Loucy (cell line): ENCODE measurements around the gene TGOLN2.

ENCODE experiments used
- H2AFZ ChIP-seq: fragments of 200-600 bp; sonication (generic); 2 replicates; pipeline ENCODE4 v1.6.0; 2016; ENCODE audit warnings: antibody characterized with exemption, mild to moderate bottlenecking, low read length, moderate library complexity
- H3F3A ChIP-seq: fragments of 200-600 bp; 2 replicates; pipeline ENCODE4 v1.6.0; 2016; ENCODE audit warnings: antibody characterized with exemption, low read depth, mild to moderate bottlenecking
- H3K27me3 ChIP-seq: fragments of 200-600 bp; sonication (generic); 2 replicates; pipeline ENCODE4 v1.6.1; 2014; ENCODE audit warnings: low read length, mild to moderate bottlenecking; ENCODE audit not compliant: insufficient read depth, poor library complexity, severe bottlenecking
- H3K36me3 ChIP-seq: fragments of 200-600 bp; sonication (generic); 2 replicates; pipeline ENCODE4 v1.6.1; 2016; ENCODE audit warnings: low read length; ENCODE audit not compliant: insufficient read depth
- H3K4me1 ChIP-seq: fragments of 200-600 bp; sonication (generic); 2 replicates; pipeline ENCODE4 v1.5.1; 2014; ENCODE audit warnings: low read length, mild to moderate bottlenecking; ENCODE audit not compliant: insufficient read depth, poor library complexity, severe bottlenecking
- H3K4me2 ChIP-seq: fragments of 200-600 bp; sonication (generic); 2 replicates; pipeline ENCODE4 v1.6.0; 2014; ENCODE audit warnings: antibody characterized with exemption, low read length, low read depth, mild to moderate bottlenecking; ENCODE audit not compliant: poor library complexity, severe bottlenecking
- H3K4me3 ChIP-seq: fragments of 200-600 bp; sonication (generic); 2 replicates; pipeline ENCODE4 v1.5.1; 2014; ENCODE audit warnings: low read length, mild to moderate bottlenecking, mixed read lengths; ENCODE audit not compliant: poor library complexity, severe bottlenecking
- H3K79me2 ChIP-seq: fragments of 200-600 bp; sonication (generic); 2 replicates; pipeline ENCODE4 v1.6.1; 2014; ENCODE audit warnings: low read length; ENCODE audit not compliant: insufficient read depth
- H3K9ac ChIP-seq: fragments of 200-600 bp; sonication (generic); 2 replicates; pipeline ENCODE4 v1.6.0; 2014; ENCODE audit warnings: mild to moderate bottlenecking, low read depth, low read length, moderate library complexity; ENCODE audit not compliant: poor library complexity, severe bottlenecking
- H3K9me2 ChIP-seq: fragments of 200-600 bp; sonication (generic); replicated peaks from 2 replicates; pipeline ENCODE4 v1.6.1; 2016; ENCODE audit warnings: low read depth, low read length, mixed read lengths
- H3K9me3 ChIP-seq: fragments of 200-600 bp; sonication (generic); 2 replicates; pipeline ENCODE4 v1.6.1; 2014; ENCODE audit warnings: mild to moderate bottlenecking, antibody characterized with exemption, low read length, low read depth; ENCODE audit not compliant: insufficient read depth
- H4K20me1 ChIP-seq: fragments of 200-600 bp; sonication (generic); 2 replicates; pipeline ENCODE4 v1.6.0; 2014; ENCODE audit warnings: antibody characterized with exemption, low read length, mild to moderate bottlenecking; ENCODE audit not compliant: insufficient read depth, poor library complexity, severe bottlenecking
- CTCF ChIP-seq: fragments of 200-600 bp; sonication (generic); conservative IDR thresholded peaks from 2 replicates; pipeline ENCODE4 v1.5.1; 2014; ENCODE audit warnings: mild to moderate bottlenecking, antibody characterized with exemption, low read length
- EZH2phosphoT487 ChIP-seq: fragments of 200-600 bp; IDR thresholded peaks from 2 replicates; pipeline ENCODE4 v1.6.1; 2018; ENCODE audit warnings: antibody characterized with exemption, mild to moderate bottlenecking, moderate library complexity, borderline replicate concordance

Gene TGOLN2

GRCh38 chr2:85371045-85371444, 43.3 kb upstream of the TGOLN2 start:
- Histone ChIP-seq H3K27me3 (no peaks in the 10 kb centered on the region), H4K20me1 (no peaks in the 10 kb centered on the region), H3K4me2 (no peak overlapping the region), H3K9me3 (no peaks in the 10 kb centered on the region), H3K79me2 (no peaks in the 10 kb centered on the region), H3K36me3 (no peaks in the 10 kb centered on the region), H3F3A (no peaks in the 10 kb centered on the region), H2AFZ (no peak overlapping the region), H3K4me1 (no peaks in the 10 kb centered on the region), H3K9ac (no peak overlapping the region), H3K4me3 (no peak overlapping the region), H3K9me2 (no peaks in the 10 kb centered on the region)
- no peak for TF ChIP-seq EZH2phosphoT487
- TF ChIP-seq CTCF, result no peak

DNA sequence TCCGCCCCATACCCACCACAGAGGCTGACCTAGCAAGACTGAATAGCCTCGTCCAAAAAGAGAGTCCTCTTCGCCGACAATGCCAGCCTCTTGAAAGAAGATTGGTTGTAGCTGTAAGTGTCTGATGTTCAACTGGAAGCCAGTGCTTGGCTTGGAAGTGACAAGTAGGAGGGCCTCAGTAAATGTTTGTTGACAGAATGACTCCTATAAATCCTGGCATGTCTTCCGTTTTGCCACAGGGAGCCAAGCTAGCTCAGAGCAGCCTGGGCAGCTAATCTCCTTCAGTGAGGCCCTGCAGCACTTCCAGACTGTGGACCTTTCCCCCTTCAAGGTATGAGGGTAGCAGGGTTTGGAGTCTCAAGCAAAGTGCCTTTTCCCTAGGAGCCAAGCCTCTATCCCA, 41.7 kb upstream of the TGOLN2 start:
- Histone ChIP-seq H4K20me1 (no peaks in the 10 kb centered on the region), H3K9me2 (no peaks in the 10 kb centered on the region), H3K27me3 (no peaks in the 10 kb centered on the region), H3F3A (no peaks in the 10 kb centered on the region), H3K4me2 (no peak overlapping the region), H3K9me3 (no peaks in the 10 kb centered on the region), H3K4me3 (no peak overlapping the region), H3K79me2 (no peaks in the 10 kb centered on the region), H2AFZ (no peak overlapping the region), H3K4me1 (no peaks in the 10 kb centered on the region), H3K9ac (no peak overlapping the region), H3K36me3 (no peaks in the 10 kb centered on the region)
- no peak for TF ChIP-seq CTCF
- TF ChIP-seq EZH2phosphoT487, result no peak

DNA sequence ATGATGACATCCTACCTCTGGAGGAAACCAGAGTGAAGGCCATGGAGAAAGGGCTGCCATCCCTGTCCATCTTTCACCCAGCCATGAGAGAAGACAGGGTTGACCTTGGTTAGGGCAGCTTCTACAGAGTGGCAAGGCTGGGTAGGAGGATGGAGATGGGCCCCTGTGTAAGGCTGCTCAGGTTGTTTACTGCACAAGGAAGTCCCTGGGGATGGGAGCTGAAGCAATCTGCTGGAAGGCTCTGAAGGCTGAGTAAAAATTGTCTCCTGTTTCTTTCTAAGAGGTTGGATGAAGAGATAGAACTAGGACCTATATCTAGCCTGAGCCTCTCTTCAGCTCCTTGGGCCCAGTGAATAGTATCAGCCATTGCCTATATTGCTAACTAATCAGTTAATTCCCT, 41.1 kb upstream of the TGOLN2 start:
- no peaks in the 10 kb centered on the region for H3F3A ChIP-seq
- H2AFZ ChIP-seq, result no peak overlapping the region
- no peaks in the 10 kb centered on the region for H3K9me2 ChIP-seq
- no peak overlapping the region for H3K4me3 ChIP-seq
- no peak overlapping the region for H3K4me2 ChIP-seq
- H3K79me2 ChIP-seq, result no peaks in the 10 kb centered on the region
- H3K9ac ChIP-seq, result no peak overlapping the region
- H3K4me1 ChIP-seq, result no peaks in the 10 kb centered on the region
- no peaks in the 10 kb centered on the region for H3K27me3 ChIP-seq
- H3K36me3 ChIP-seq, result no peaks in the 10 kb centered on the region
- no peaks in the 10 kb centered on the region for H3K9me3 ChIP-seq
- TF ChIP-seq CTCF (no peak), EZH2phosphoT487 (no peak)
- H4K20me1 ChIP-seq, result no peaks in the 10 kb centered on the region
